GM20000 (cell line): Measurements from ENCODE around the gene AOPEP.

ENCODE experiments used
- DNase-seq: peaks from one replicate; pipeline ENCODE4 v3.0.0; 2012; ENCODE audit warnings: low spot score
- TF ChIP-seq, protein P1 (sequence below): IDR thresholded peaks from 2 replicates; pipeline ENCODE4 v1.5.1; 2012; ENCODE audit warnings: mild to moderate bottlenecking, control low read depth; ENCODE audit errors: extremely low read depth, missing control alignments

AOPEP gene

DNA sequence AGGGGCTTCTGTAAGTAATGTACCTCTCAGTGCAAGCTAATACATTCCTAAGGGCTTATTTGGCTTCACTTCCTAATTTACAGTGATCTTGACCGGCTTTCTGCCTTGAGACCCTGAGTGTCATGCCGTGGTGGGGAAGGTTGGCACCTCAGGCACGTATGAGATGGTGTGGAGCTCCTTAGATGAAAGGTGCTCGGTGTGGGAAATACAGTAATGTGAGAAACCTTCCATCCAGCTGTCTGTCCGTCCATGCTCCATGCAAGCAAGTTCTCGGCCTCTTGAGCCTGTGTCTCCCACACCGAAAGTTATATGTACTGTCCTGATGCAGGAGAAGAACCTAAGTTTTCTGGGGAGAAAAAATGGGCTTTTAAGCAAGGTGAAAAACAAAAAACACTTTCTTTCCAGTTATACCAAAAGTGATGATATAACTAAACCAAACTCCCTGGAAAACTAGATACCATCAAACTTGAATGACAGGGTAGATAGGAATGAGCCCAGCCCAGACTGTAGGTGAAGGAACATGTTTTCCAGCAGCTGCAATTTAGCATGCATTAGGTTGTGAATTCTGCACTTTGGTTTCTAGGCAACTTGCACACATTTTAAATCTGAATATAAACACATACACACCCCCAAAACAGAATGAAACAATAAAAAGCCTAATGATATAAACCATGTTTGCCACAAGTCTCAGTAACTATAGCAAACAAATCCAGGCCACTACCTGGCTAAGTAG, 311.5 kb downstream of the AOPEP start:
- DNase-seq = no peak
- TF ChIP-seq, protein P1, sequence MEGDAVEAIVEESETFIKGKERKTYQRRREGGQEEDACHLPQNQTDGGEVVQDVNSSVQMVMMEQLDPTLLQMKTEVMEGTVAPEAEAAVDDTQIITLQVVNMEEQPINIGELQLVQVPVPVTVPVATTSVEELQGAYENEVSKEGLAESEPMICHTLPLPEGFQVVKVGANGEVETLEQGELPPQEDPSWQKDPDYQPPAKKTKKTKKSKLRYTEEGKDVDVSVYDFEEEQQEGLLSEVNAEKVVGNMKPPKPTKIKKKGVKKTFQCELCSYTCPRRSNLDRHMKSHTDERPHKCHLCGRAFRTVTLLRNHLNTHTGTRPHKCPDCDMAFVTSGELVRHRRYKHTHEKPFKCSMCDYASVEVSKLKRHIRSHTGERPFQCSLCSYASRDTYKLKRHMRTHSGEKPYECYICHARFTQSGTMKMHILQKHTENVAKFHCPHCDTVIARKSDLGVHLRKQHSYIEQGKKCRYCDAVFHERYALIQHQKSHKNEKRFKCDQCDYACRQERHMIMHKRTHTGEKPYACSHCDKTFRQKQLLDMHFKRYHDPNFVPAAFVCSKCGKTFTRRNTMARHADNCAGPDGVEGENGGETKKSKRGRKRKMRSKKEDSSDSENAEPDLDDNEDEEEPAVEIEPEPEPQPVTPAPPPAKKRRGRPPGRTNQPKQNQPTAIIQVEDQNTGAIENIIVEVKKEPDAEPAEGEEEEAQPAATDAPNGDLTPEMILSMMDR = no peak

DNA sequence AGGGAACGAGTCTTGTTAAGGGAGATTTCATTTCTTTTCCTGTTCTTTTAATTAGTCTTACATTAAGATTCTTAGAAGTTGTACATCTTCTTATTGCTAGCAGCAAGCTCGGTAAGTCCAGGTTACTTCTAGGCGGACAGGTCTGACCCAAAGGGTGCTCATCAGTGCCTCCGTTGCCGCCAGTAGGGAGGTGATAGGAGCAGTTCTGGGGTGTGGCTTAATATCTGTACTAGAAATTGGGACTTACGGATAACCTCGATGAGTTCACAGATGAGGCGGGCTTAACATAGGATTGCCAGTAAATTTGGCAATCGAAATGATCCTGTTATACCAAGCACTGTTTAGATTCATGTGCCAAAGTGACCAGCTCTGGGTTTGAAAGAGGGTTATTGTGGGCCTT, 312.2 kb downstream of the AOPEP start:
- TF ChIP-seq, protein P1 = no peak
- DNase-seq = no peak

DNA sequence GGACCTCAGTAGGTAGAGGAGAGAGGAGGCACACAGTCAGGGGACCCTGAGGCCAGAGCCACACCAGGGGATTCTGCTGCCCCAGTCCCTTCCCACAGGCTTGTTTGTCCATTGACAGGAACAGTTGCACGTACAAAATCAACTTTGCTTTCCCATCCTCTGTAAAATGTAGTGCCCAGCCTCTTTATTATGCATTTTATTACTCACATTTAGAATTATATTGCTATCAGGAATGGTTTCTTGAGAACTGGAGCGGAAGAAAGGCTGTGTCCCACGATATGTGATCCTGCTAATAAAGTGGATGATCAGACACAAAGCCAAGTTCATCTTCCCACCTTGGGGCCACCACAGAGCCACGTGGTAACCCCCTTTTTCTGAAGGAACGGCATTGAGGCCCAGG, 313.6 kb downstream of the AOPEP start:
- DNase-seq = no peak
- TF ChIP-seq, protein P1 = no peak

DNA sequence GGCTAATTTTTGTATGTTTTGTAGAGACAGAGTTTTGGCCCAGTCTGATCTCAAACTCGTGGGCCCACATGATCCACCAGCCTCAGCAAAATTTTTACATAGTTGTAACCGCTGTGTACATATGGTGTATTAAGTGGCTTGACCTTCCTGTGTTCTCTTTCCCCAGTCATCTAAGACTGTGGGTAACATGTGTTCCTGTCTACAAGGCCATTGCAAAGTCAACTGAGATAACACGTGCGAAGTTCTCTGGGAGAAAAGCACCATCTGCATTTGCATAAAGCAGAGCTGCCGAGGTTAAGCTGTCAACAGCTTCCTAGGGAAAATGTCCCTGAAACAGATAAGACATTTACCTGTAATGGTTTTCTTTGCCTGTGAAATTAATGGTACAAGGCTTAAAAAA, 317.3 kb downstream of the AOPEP start:
- TF ChIP-seq, protein P1 = no peak
- DNase-seq = no peak

DNA sequence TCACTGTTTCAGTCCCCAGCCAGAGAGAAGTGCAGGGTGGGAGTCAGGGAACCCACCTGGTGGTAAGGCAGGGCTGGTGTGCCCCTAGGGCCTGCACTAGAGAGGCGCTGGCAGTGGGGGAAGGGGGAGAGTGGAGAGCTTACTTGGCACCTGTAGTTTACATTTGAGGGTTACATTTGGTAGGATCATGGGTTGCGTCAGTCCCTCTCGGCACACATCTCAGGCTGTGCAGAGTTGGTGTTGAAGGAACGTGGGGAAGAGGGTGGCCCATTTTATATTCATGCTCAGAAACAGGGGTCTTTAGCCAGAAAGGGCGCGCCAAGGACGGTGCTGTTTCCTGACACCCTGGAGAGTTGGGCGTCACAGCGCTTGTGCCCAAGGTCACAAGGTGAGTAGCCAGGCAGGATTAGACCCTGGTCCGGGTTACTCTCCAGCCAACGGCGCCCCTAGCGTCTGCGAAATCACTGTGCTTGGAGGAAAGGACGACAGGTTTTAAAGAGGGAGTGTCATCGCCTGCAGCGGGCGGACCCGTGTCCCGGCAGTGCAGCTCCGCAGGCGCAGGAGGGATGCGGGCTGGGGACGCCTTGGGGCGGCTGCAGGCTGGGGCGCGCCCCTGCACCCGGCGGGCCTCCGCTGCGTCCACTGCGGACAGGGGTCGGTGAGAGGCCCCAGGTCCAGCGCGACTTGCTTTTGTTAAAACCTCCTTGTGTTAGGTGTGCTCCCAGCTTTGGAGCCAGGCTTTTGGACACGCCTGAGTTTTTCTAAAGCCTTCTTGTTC, 318.4 kb downstream of the AOPEP start:
- DNase-seq = no peak
- TF ChIP-seq, protein P1 = no peak

DNA sequence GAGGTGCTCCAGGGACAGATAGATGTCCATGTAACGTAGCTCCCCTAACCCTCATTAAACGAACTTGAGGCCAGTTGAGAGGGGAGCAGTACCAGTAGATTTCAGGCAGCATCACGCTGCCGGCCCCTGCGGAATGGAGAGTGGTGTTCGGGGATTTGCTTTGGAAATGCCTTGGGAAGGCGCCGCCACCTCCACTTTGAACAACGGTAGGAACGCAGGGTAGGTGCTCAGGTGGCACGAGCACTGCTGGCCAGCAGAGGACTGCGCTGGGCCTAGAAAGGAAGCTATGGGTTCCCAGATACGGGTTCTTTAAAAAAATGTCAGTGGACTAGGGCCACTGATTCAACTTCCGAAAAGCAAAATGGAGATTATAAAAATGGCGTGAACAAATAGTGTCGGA, 319.3 kb downstream of the AOPEP start:
- TF ChIP-seq, protein P1 = no peak
- DNase-seq = no peak

DNA sequence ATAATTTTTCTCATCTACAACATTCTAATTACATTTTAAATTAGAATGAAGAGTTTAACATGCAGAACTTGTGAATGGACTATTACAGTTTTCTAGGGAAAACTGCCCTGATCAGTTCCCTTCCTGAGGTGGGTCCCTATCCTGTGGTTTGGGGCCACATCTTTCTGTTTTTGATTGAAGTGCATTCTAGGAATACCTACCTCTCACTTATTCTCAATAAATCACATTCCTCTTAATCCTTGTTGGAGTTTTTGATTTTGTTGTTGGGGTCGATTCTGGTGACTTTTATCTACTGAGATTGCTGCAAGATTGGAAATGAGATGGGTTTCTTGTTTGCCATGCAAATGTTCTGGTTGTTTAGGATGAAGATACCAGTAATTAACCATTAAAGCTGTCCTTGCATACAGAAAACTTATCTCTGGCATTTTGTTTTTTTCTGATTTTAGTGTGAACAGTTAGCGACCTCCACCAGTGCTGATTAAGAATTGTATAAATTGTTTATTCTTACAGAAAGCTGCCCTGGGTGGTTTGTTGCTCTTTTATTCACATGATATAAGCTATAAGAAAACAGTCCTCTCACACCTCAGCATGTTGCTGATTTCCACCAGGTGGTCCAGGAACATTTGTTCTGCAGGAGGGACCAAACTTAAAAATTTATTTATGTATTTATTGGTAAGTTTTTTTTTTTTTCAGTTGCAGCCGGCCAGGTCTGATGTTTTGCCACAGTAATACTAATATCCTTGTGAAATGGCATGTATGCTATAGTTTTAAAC, 321.1 kb downstream of the AOPEP start:
- DNase-seq = peak; percentile 21
- TF ChIP-seq, protein P1 = no peak
